HEK293T (cell line): Measurements from ENCODE around the gene AR.

Experiments
- ARNT ChIP-seq: fragments of 450-650 bp; IDR thresholded peaks from 2 replicates; pipeline ENCODE4 v1.6.1; 2017; ENCODE audit warnings: mild to moderate bottlenecking
- FOXK2 ChIP-seq: fragments of 450-650 bp; IDR thresholded peaks from 2 replicates; pipeline ENCODE4 v1.6.1; 2016; ENCODE audit warnings: mild to moderate bottlenecking
- FOXM1 ChIP-seq: fragments of 450-650 bp; IDR thresholded peaks from 2 replicates; pipeline ENCODE4 v1.6.1; 2017; ENCODE audit warnings: mild to moderate bottlenecking, borderline replicate concordance
- LEF1 ChIP-seq: fragments of 450-650 bp; IDR thresholded peaks from 2 replicates; pipeline ENCODE4 v1.6.1; 2017; ENCODE audit warnings: mild to moderate bottlenecking, borderline replicate concordance
- SP1 ChIP-seq: fragments of 450-650 bp; IDR thresholded peaks from 2 replicates; pipeline ENCODE4 v1.6.1; 2017
- TF ChIP-seq, protein P1 (sequence below): fragments of 450-650 bp; IDR thresholded peaks from 2 replicates; pipeline ENCODE4 v1.6.1; 2016

DNA sequence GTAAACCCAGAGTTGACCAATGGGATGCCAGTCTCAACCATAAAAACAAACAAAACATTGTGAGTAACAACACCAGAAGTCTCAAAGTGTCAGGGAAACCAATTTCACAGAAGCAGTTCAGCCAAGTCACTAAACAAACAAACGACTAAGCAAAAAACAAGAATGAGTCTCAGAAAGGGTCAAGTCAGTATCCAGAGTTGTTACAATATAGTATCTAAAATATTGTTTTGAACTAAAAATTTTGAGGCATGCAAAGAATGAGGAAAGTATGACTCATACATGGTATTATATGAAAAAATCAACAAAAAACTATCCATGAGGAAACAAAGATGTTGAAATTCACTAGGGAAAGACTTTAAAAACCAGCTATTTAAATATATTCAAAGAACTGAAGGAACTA lies 70.6 kb downstream of the AR start:
- TF ChIP-seq FOXM1 (no peak), LEF1 (no peak), FOXK2 (no peak), SP1 (no peak), ARNT (no peak)
- TF ChIP-seq, protein P1, sequence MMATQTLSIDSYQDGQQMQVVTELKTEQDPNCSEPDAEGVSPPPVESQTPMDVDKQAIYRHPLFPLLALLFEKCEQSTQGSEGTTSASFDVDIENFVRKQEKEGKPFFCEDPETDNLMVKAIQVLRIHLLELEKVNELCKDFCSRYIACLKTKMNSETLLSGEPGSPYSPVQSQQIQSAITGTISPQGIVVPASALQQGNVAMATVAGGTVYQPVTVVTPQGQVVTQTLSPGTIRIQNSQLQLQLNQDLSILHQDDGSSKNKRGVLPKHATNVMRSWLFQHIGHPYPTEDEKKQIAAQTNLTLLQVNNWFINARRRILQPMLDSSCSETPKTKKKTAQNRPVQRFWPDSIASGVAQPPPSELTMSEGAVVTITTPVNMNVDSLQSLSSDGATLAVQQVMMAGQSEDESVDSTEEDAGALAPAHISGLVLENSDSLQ = no peak
